ENCODE results near the gene TNFAIP8L1.
A peak's percentile ranks its signal among the peaks of the same experiment; 100 is the strongest.

The TNFAIP8L1 gene

GRCh38 chr19:4597975-4598671 lies 41.2 kb upstream of the TNFAIP8L1 start:
- peak; percentile 69 for ATAC-seq
- TF ChIP-seq ZNF70 (CRISPR knock-in tag; IDR thresholded peaks at IDR 0.05) (no peak), PPARA (CRISPR knock-in tag; IDR thresholded peaks at IDR 0.05; ENCODE audit: borderline replicate concordance) (no peak), OSR1 (CRISPR knock-in tag; IDR thresholded peaks at IDR 0.05) (no peak), TOX (CRISPR knock-in tag; IDR thresholded peaks at IDR 0.05; ENCODE audit: borderline replicate concordance) (no peak), TCF4 (CRISPR knock-in tag; IDR thresholded peaks at IDR 0.05; ENCODE audit: borderline replicate concordance) (no peak), ZC3H10 (CRISPR knock-in tag; IDR thresholded peaks at IDR 0.05) (no peak), CSDC2 (CRISPR knock-in tag; IDR thresholded peaks at IDR 0.05) (no peak), ARNTL (CRISPR knock-in tag; IDR thresholded peaks at IDR 0.05; ENCODE audit: borderline replicate concordance, low read depth) (no peak), POU6F1 (CRISPR knock-in tag; IDR thresholded peaks at IDR 0.05; ENCODE audit: borderline replicate concordance, low read depth) (no peak), GLIS3 (CRISPR knock-in tag; IDR thresholded peaks at IDR 0.05) (no peak), ESRRG (CRISPR knock-in tag; IDR thresholded peaks at IDR 0.05) (no peak), CSRNP3 (CRISPR knock-in tag; IDR thresholded peaks at IDR 0.05) (no peak), ZFP30 (CRISPR knock-in tag; IDR thresholded peaks at IDR 0.05) (no peak)

- ATAC-seq, result no peak
- no peak for TF ChIP-seq RARB (CRISPR knock-in tag; IDR thresholded peaks at IDR 0.05)
- TF ChIP-seq OSR1 (CRISPR knock-in tag; IDR thresholded peaks at IDR 0.05), result no peak
- no peak for TF ChIP-seq ZFP3 (CRISPR knock-in tag; IDR thresholded peaks at IDR 0.05)
- TF ChIP-seq GLIS3 (CRISPR knock-in tag; IDR thresholded peaks at IDR 0.05), result no peak
- TF ChIP-seq ARNTL (CRISPR knock-in tag; IDR thresholded peaks at IDR 0.05; ENCODE audit: borderline replicate concordance, low read depth), result no peak
- no peak for TF ChIP-seq CSDC2 (CRISPR knock-in tag; IDR thresholded peaks at IDR 0.05)
- no peak for TF ChIP-seq ZFP30 (CRISPR knock-in tag; IDR thresholded peaks at IDR 0.05)
- TF ChIP-seq CREB5 (CRISPR knock-in tag; IDR thresholded peaks at IDR 0.05; ENCODE audit: low read depth), result no peak
- no peak for TF ChIP-seq ZNF565 (CRISPR knock-in tag; conservative IDR thresholded peaks at IDR 0.05; ENCODE audit: low read depth)
- no peak for TF ChIP-seq PATZ1 (CRISPR knock-in tag; IDR thresholded peaks at IDR 0.05; ENCODE audit: borderline replicate concordance)
- TF ChIP-seq TSHZ2 (CRISPR knock-in tag; IDR thresholded peaks at IDR 0.05), result no peak
- no peak for TF ChIP-seq CSRNP3 (CRISPR knock-in tag; IDR thresholded peaks at IDR 0.05)
- TF ChIP-seq ESRRG (CRISPR knock-in tag; IDR thresholded peaks at IDR 0.05), result no peak
- no peak for TF ChIP-seq TCF4 (CRISPR knock-in tag; IDR thresholded peaks at IDR 0.05; ENCODE audit: borderline replicate concordance)
Measured at GRCh38 chr19:4598712-4599111, 40.6 kb upstream of the TNFAIP8L1 start.

Data from SK-N-SH treated with all-trans-retinoic acid at 6 μM for 48 hours (cell line).